ENCODE data around the gene PKNOX2. TPM values are rescaled to one million over a fixed set of nuclear protein-coding genes. Genes with fewer than 3 reads are reported as not detected.

Gene PKNOX2
- total RNA-seq, 4 donors from 2014 or later, result 0.27 to 4.8 (median 0.75) TPM; not detected in 1

DNA sequence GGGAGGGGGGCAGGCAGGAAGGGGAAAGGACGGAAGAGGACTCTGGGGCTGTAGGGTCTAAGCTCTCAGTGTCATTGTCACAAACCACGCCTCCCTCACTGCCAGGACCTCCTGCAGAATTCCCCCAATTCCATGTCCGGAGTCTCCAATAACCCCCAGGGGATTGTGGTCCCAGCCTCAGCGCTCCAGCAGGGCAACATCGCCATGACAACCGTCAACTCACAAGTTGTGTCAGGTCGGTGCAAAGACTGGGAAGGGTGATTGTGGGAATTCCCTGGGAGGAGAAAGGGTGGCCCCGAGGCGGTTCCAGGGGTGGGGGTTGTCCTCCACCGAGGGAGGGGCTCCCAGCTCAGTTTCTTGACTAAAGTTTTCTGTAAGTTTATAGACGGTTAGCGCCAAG, 245.5 kb downstream of the PKNOX2 start:
- TF ChIP-seq POLR2AphosphoS5 (IDR thresholded peaks at IDR 0.05), result no peak
- TF ChIP-seq, protein P1, sequence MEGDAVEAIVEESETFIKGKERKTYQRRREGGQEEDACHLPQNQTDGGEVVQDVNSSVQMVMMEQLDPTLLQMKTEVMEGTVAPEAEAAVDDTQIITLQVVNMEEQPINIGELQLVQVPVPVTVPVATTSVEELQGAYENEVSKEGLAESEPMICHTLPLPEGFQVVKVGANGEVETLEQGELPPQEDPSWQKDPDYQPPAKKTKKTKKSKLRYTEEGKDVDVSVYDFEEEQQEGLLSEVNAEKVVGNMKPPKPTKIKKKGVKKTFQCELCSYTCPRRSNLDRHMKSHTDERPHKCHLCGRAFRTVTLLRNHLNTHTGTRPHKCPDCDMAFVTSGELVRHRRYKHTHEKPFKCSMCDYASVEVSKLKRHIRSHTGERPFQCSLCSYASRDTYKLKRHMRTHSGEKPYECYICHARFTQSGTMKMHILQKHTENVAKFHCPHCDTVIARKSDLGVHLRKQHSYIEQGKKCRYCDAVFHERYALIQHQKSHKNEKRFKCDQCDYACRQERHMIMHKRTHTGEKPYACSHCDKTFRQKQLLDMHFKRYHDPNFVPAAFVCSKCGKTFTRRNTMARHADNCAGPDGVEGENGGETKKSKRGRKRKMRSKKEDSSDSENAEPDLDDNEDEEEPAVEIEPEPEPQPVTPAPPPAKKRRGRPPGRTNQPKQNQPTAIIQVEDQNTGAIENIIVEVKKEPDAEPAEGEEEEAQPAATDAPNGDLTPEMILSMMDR (IDR thresholded peaks at IDR 0.05), result no peak
- TF ChIP-seq EP300 (IDR thresholded peaks at IDR 0.05; ENCODE audit: low read depth), result no peak
- no peak for TF ChIP-seq POLR2A (IDR thresholded peaks at IDR 0.05)
- Histone ChIP-seq H3K27me3 (peaks cover 6% of the 10 kb centered on the region), H3K4me1 (peaks cover 0 to 1% (median under 1%) of the 10 kb centered on the region in 4 donors), H3K9me3 (no peaks in the 10 kb centered on the region), H3K27ac (no peak overlapping the region), H3K4me3 (no peak overlapping the region), H3K36me3 (no peaks in the 10 kb centered on the region)
- no peak for DNase-seq
- WGBS, 2 donors (ENCODE audit: low coverage in 1 of 2), result 57 to 90% methylated on average over 2 to 12 of the region's 12 CpGs
- in situ Hi-C loops (cut with MboI; ENCODE audit: low pct_ligation_motif_present in 1 of 4, low pct_unique_long_range_greater_than_20kb in 1 of 4, low sequenced_read_pairs in 3 of 4), result loop anchor here in 1 of 4 donors (25.0 kb wide), 1 partner anchor 448 kb away; the partner anchor contains the start of gene CCDC15
- intact Hi-C loops (cut with DNase I; ENCODE audit: low total_unique reads), result no loop called here

DNA sequence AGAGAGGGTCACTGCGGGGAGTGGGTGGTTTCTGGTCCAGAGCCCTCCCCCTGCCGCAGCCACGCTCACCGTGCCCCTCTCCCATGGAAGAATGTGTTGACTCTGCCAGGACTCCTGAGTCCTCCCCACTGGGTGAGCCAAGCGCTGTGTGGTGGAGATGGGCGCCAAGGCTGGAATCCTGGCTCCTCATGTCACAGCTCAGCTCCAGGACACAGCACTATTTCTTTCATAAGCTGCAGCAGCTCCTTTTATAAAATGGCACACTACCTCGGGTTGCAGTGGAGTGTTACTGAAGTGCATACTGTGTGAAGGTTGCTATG, 247.6 kb downstream of the PKNOX2 start:
- TF ChIP-seq, protein P1 (IDR thresholded peaks at IDR 0.05), result no peak
- TF ChIP-seq POLR2A (IDR thresholded peaks at IDR 0.05) (no peak), POLR2AphosphoS5 (IDR thresholded peaks at IDR 0.05) (no peak), EP300 (IDR thresholded peaks at IDR 0.05; ENCODE audit: low read depth) (no peak)
- Histone ChIP-seq H3K27ac (no peak overlapping the region), H3K36me3 (no peaks in the 10 kb centered on the region), H3K9me3 (no peaks in the 10 kb centered on the region), H3K4me1 (no peaks in the 10 kb centered on the region), H3K27me3 (no peaks in the 10 kb centered on the region), H3K4me3 (no peak overlapping the region)
- no peak for DNase-seq
- intact Hi-C loops (cut with DNase I; ENCODE audit: low total_unique reads), result no loop called here
- 40 to 88% methylated on average over 1 to 7 of the region's 7 CpGs for WGBS, 2 donors (ENCODE audit: low coverage in 1 of 2)
- in situ Hi-C loops (cut with MboI; ENCODE audit: low pct_ligation_motif_present in 1 of 4, low pct_unique_long_range_greater_than_20kb in 1 of 4, low sequenced_read_pairs in 3 of 4), result loop anchor here in 1 of 4 donors (25.0 kb wide), 1 partner anchor 450 kb away; the partner anchor contains the start of gene CCDC15

DNA sequence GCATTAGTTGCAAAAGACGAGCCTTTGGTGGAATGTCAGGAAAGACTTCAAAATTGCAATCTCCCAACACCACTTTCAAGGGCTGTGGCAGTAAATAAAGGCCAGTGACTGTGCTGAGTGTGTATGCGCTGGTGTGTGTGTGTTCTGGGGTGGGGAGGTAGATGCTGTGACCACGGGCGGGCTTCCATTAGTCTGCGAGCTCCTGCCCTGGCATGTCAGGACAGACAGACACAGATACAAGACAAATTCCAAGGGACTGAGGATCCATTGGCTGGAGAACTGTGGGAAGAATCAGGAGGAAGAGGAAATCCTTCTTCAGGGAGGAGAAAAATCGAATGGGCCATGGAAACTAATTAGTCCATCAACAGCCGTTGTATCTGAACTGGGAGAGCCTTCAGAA, 248.0 kb downstream of the PKNOX2 start:
- Histone ChIP-seq H3K4me1 (no peaks in the 10 kb centered on the region), H3K27ac (no peak overlapping the region), H3K4me3 (no peak overlapping the region), H3K36me3 (no peaks in the 10 kb centered on the region), H3K27me3 (no peaks in the 10 kb centered on the region), H3K9me3 (no peaks in the 10 kb centered on the region)
- TF ChIP-seq POLR2A (IDR thresholded peaks at IDR 0.05) (no peak), EP300 (IDR thresholded peaks at IDR 0.05; ENCODE audit: low read depth) (no peak), POLR2AphosphoS5 (IDR thresholded peaks at IDR 0.05) (no peak)
- TF ChIP-seq, protein P1 (IDR thresholded peaks at IDR 0.05), result no peak
- intact Hi-C loops (cut with DNase I; ENCODE audit: low total_unique reads) (no loop called here), in situ Hi-C loops (cut with MboI; ENCODE audit: low pct_ligation_motif_present in 1 of 4, low pct_unique_long_range_greater_than_20kb in 1 of 4, low sequenced_read_pairs in 3 of 4) (loop anchor here in 1 of 4 donors (25.0 kb wide), 1 partner anchor 450 kb away; the partner anchor contains the start of gene CCDC15)
- no peak for DNase-seq
- WGBS, 2 donors (ENCODE audit: low coverage in 1 of 2), result 81 to 90% methylated on average over 6 to 7 of the region's 7 CpGs

DNA sequence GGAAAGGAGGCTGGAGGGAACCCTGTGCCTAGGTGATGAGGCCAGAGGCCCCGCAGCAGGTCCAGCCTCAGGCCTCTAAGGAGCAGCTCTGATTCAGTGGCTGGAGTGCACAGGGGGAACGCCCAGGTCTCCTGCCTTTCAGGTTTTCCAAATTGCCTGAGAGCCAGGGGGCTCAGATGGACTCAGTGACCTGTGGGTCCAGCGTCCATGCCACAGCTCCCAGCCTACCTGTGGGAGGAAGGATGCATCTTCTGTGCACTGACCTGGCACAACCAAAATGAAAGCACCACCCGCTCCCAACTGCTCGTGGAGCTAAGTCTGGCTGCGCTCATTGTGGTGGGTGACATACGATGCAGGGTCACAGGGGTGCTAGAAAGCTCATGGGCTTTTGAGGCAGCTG, 248.7 kb downstream of the PKNOX2 start:
- Histone ChIP-seq H3K36me3 (no peaks in the 10 kb centered on the region), H3K4me3 (no peak overlapping the region), H3K27ac (no peak overlapping the region), H3K27me3 (no peaks in the 10 kb centered on the region), H3K4me1 (no peaks in the 10 kb centered on the region), H3K9me3 (no peaks in the 10 kb centered on the region)
- no peak for TF ChIP-seq POLR2A (IDR thresholded peaks at IDR 0.05)
- no peak for TF ChIP-seq EP300 (IDR thresholded peaks at IDR 0.05; ENCODE audit: low read depth)
- TF ChIP-seq, protein P1 (IDR thresholded peaks at IDR 0.05), result no peak
- TF ChIP-seq POLR2AphosphoS5 (IDR thresholded peaks at IDR 0.05), result no peak
- in situ Hi-C loops (cut with MboI; ENCODE audit: low pct_ligation_motif_present in 1 of 4, low pct_unique_long_range_greater_than_20kb in 1 of 4, low sequenced_read_pairs in 3 of 4) (loop anchor here in 1 of 4 donors (25.0 kb wide), 1 partner anchor 451 kb away; the partner anchor contains the start of gene CCDC15), intact Hi-C loops (cut with DNase I; ENCODE audit: low total_unique reads) (no loop called here)
- no peak for DNase-seq
- WGBS, 2 donors (ENCODE audit: low coverage in 1 of 2), result 75% methylated on average over 7 of the region's 7 CpGs; no CpG with 5 or more reads in 1 of the 2 donors

All from transverse colon (tissue), 4 donors.